Astrocyte of the hippocampus (primary cell): ENCODE measurements around the gene POLR1C.
"Not testable (repeated sequence)": the region's sequence is repeated elsewhere in the genome, so short reads cannot be mapped to it uniquely, and the experiment has no call there.

Source experiments
- DNase-seq: peaks from one replicate; pipeline ENCODE4 v3.0.0; 2011; ENCODE audit warnings: low read depth, low spot score

Gene POLR1C

GRCh38 chr6:43516697-43517504 is at the start of gene POLR1C, which contains the start of gene YIPF3:
POLR1C (plus strand) TSS chr6:43517089; CDS start chr6:43517110, 21 bp downstream.
YIPF3 (minus strand) TSS chr6:43516926; CDS start chr6:43516807, 119 bp downstream.
- DNase-seq = peak; percentile 99

- not testable (repeated sequence) for DNase-seq
Observed at GRCh38 chr6:43467265-43467664, 49.6 kb upstream of the POLR1C start.

GRCh38 chr6:43467752-43468151 is 49.1 kb upstream of the POLR1C start:
- DNase-seq = no peak

- DNase-seq = no peak
Observed at GRCh38 chr6:43468240-43468639, 48.6 kb upstream of the POLR1C start.

- peak; percentile 25 for DNase-seq
Observed at GRCh38 chr6:43468748-43469681, 47.9 kb upstream of the POLR1C start.

- no peak for DNase-seq
Observed at GRCh38 chr6:43469947-43470346, 46.9 kb upstream of the POLR1C start.

GRCh38 chr6:43471399-43471798 is 45.5 kb upstream of the POLR1C start:
- no peak for DNase-seq

- no peak for DNase-seq
Observed at GRCh38 chr6:43472515-43472914, 44.4 kb upstream of the POLR1C start.

GRCh38 chr6:43475516-43475915 is 41.4 kb upstream of the POLR1C start:
- no peak for DNase-seq

GRCh38 chr6:43476746-43477145 is 40.1 kb upstream of the POLR1C start:
- no peak for DNase-seq

GRCh38 chr6:43477235-43478007 is 39.5 kb upstream of the POLR1C start, which contains the start of gene TJAP1:
TJAP1 (plus strand) TSS chr6:43477570; CDS start chr6:43499002, 21,432 bp downstream.
- peak; percentile 97 for DNase-seq

GRCh38 chr6:43478008-43478372 is 38.9 kb upstream of the POLR1C start:
- no peak for DNase-seq

- no peak for DNase-seq
Observed at GRCh38 chr6:43481075-43481474, 35.8 kb upstream of the POLR1C start.

- no peak for DNase-seq
Observed at GRCh38 chr6:43481591-43482236, 35.2 kb upstream of the POLR1C start.

- no peak for DNase-seq
Observed at GRCh38 chr6:43488667-43489276, 28.1 kb upstream of the POLR1C start.

GRCh38 chr6:43489277-43490072 is 27.4 kb upstream of the POLR1C start:
- no peak for DNase-seq

- DNase-seq = no peak
Observed at GRCh38 chr6:43490523-43490939, 26.4 kb upstream of the POLR1C start.

GRCh38 chr6:43491750-43492661 is 24.9 kb upstream of the POLR1C start:
- peak; percentile 85 for DNase-seq

GRCh38 chr6:43492673-43493072 is 24.2 kb upstream of the POLR1C start:
- DNase-seq = peak; percentile 59
